NT2/D1 (cell line): ENCODE data around the gene TSPOAP1.

ENCODE experiments used
- SUZ12 ChIP-seq: IDR thresholded peaks from 2 replicates; pipeline ENCODE4 v1.6.1; 2011; ENCODE audit not compliant: insufficient read length, insufficient read depth; ENCODE audit errors: extremely low read depth
- YY1 ChIP-seq: IDR thresholded peaks from 2 replicates; pipeline ENCODE4 v1.6.1; 2011; ENCODE audit not compliant: insufficient read length, insufficient read depth

- TF ChIP-seq YY1 (no peak), SUZ12 (no peak)
Observed at GRCh38 chr17:58334256-58334655, 5.7 kb upstream of the TSPOAP1 start.
